HepG2 (cell line): Measurements from ENCODE around the gene POGLUT2. TPM values are rescaled to one million over a fixed set of nuclear protein-coding genes. Genes with fewer than 3 reads are reported as not detected.
A peak's percentile ranks its signal among the peaks of the same experiment; 100 is the strongest.

ENCODE experiments used
- ATAC-seq: fragments of 200-7000 bp; cut with Tn5 transposase; 3 replicates; pipeline ENCODE4 v1.9.1; 2020; ENCODE audit warnings: mild to moderate bottlenecking, moderate library complexity
- BruUV-seq: library from RNA; stranded (reverse); fragments of 400-500 nt; replicated peaks from 2 replicates; lab custom pipeline; 2021; lab: Mats Ljungman, UMichigan
- CTCF ChIA-PET: fragments of 300-600 bp; formaldehyde crosslinking; extraction: SDS; loops from one replicate; lab custom pipeline; 2021; ENCODE audit warnings: low total read pairs, inconsistent platforms, low intra/inter-chr PET ratio; lab: Yijun Ruan, JAX
- POLR2A ChIA-PET: fragments of 350-600 bp; sonication (Branson Sonifier 250); formaldehyde crosslinking; loops from one replicate; lab custom pipeline; 2020; ENCODE audit warnings: antibody characterized with exemption, inconsistent platforms; lab: Yijun Ruan, JAX
- DNase-seq: peaks from one replicate; pipeline ENCODE4 v3.0.0-alpha.2; 2015; ENCODE audit warnings: low spot score
- FAIRE-seq: peaks from 3 replicates; lab custom pipeline; 2011; peaks lifted over from hg19 to GRCh38; lab: Jason Lieb, UNC
- H2AFZ ChIP-seq: one replicate; pipeline ENCODE4 v1.6.1; 2011; ENCODE audit warnings: low read length, inconsistent platforms
- H3K27ac ChIP-seq: fragments of 300-600 bp; 3 replicates; pipeline ENCODE4 v1.8.0; 2011; ENCODE audit warnings: mixed run types, mild to moderate bottlenecking, mixed read lengths, low read length, inconsistent platforms; ENCODE audit not compliant: insufficient read depth; ENCODE audit errors: extremely low read length
- H3K27me3 ChIP-seq, 2 experiments: fragments of 200-600 bp in 1 of 2; 2 replicates in 1 of 2; 3 replicates in 1 of 2; pipeline versions ENCODE4 v1.6.0 to v1.8.0; 2011; ENCODE audit warnings: low read length in 2 of 2, mild to moderate bottlenecking in 2 of 2, moderate library complexity in 2 of 2, inconsistent platforms in 1 of 2; ENCODE audit not compliant: insufficient read depth in 2 of 2, control insufficient read depth in 1 of 2
- H3K36me3 ChIP-seq, 2 experiments: fragments of 200-600 bp in 1 of 2; replicated peaks in 1 of 2; 2 replicates in 1 of 2; 3 replicates in 1 of 2; pipeline versions ENCODE4 v1.5.1 to v1.8.0; 2011; ENCODE audit warnings: low read length in 2 of 2, inconsistent platforms in 1 of 2; ENCODE audit not compliant: insufficient read depth in 2 of 2, control insufficient read depth in 1 of 2
- H3K4me1 ChIP-seq: 2 replicates; pipeline ENCODE4 v1.5.1; 2012; ENCODE audit warnings: low read length, inconsistent platforms; ENCODE audit not compliant: insufficient read depth
- H3K4me2 ChIP-seq: 2 replicates; pipeline ENCODE4 v1.6.0; 2011; ENCODE audit warnings: low read depth, low read length, inconsistent platforms
- H3K4me3 ChIP-seq, 3 experiments: fragments of 200-600 bp in 1 of 3; sonication (generic), shearing (Covaris generic) in 1 of 3; replicated peaks in 1 of 3; 2 replicates each; pipeline ENCODE4 v1.5.1; 2011 to 2016; ENCODE audit warnings: low read length in 3 of 3, inconsistent platforms in 2 of 3, low read depth in 2 of 3, mild to moderate bottlenecking in 2 of 3, control low read depth in 1 of 3, mixed read lengths in 1 of 3; ENCODE audit not compliant: insufficient read depth in 1 of 3
- H3K79me2 ChIP-seq: one replicate; pipeline ENCODE4 v1.6.1; 2011; ENCODE audit warnings: low read length, inconsistent platforms; ENCODE audit not compliant: insufficient read depth
- H3K9ac ChIP-seq: 2 replicates; pipeline ENCODE4 v1.6.0; 2011; ENCODE audit warnings: mild to moderate bottlenecking, low read depth, low read length, inconsistent platforms; ENCODE audit not compliant: insufficient read depth
- H3K9me3 ChIP-seq: 2 replicates; pipeline ENCODE4 v1.5.1; 2012; ENCODE audit warnings: mild to moderate bottlenecking, low read length
- H4K20me1 ChIP-seq: 2 replicates; pipeline ENCODE4 v1.6.0; 2011; ENCODE audit warnings: inconsistent platforms, mild to moderate bottlenecking, low read length, moderate library complexity; ENCODE audit not compliant: insufficient read depth
- ERF ChIP-seq: IDR thresholded peaks from 2 replicates; pipeline ENCODE4 v1.6.1; 2018; ENCODE audit warnings: missing biosample characterization, missing genetic modification reagents
- FOSL1 ChIP-seq: sonication (generic); formaldehyde crosslinking; IDR thresholded peaks from 2 replicates; pipeline ENCODE4 v1.9.0; 2021; ENCODE audit warnings: missing genetic modification reagents, borderline replicate concordance
- GFI1 ChIP-seq: sonication (generic); formaldehyde crosslinking; IDR thresholded peaks from 2 replicates; pipeline ENCODE4 v1.5.0; 2020; ENCODE audit warnings: missing genetic modification reagents, mild to moderate bottlenecking, borderline replicate concordance
- HBP1 ChIP-seq: IDR thresholded peaks from 2 replicates; pipeline ENCODE4 v1.6.1; 2016; ENCODE audit warnings: low read depth, control low read depth
- HNRNPH1 ChIP-seq: fragments of 200-400 bp; formaldehyde crosslinking; optimal IDR thresholded peaks from 2 replicates; pipeline ENCODE3; 2017; ENCODE audit warnings: mild to moderate bottlenecking, low read depth, low read length
- HNRNPUL1 ChIP-seq: fragments of 200-400 bp; formaldehyde crosslinking; IDR thresholded peaks from 2 replicates; pipeline ENCODE4 v1.6.1; 2017; ENCODE audit warnings: low read depth, mild to moderate bottlenecking, low read length, moderate library complexity
- IKZF1 ChIP-seq: fragments of 450-650 bp; IDR thresholded peaks from 2 replicates; pipeline ENCODE4 v1.7.1; 2016
- JUN ChIP-seq: sonication (generic); formaldehyde crosslinking; IDR thresholded peaks from 2 replicates; pipeline ENCODE4 v1.4.0; 2020; ENCODE audit warnings: mild to moderate bottlenecking, missing genetic modification reagents
- MED8 ChIP-seq: sonication (generic); formaldehyde crosslinking; IDR thresholded peaks from 2 replicates; pipeline ENCODE4 v1.8.1; 2023; ENCODE audit warnings: mild to moderate bottlenecking, missing genetic modification reagents; ENCODE audit not compliant: insufficient replicate concordance
- MZF1 ChIP-seq: sonication (generic); formaldehyde crosslinking; IDR thresholded peaks from 2 replicates; pipeline ENCODE4 v1.8.1; 2023; ENCODE audit warnings: mild to moderate bottlenecking, missing genetic modification reagents, borderline replicate concordance
- NCOR1 ChIP-seq: fragments of 200-600 bp; sonication (generic); IDR thresholded peaks from 2 replicates; pipeline ENCODE4 v1.7.0; 2017; ENCODE audit warnings: antibody characterized with exemption, low read length, borderline replicate concordance
- PAX8 ChIP-seq: sonication (generic); formaldehyde crosslinking; IDR thresholded peaks from 2 replicates; pipeline ENCODE4 v1.8.0; 2022; ENCODE audit warnings: mild to moderate bottlenecking, missing genetic modification reagents, borderline replicate concordance
- PPARG ChIP-seq: conservative IDR thresholded peaks from 2 replicates; pipeline ENCODE4 v1.6.1; 2016; ENCODE audit warnings: missing biosample characterization, missing genetic modification reagents
- SMARCC2 ChIP-seq: fragments of 450-650 bp; IDR thresholded peaks from 2 replicates; pipeline ENCODE4 v1.6.1; 2017; ENCODE audit warnings: antibody characterized with exemption, mild to moderate bottlenecking
- TBX2 ChIP-seq: sonication (generic); formaldehyde crosslinking; IDR thresholded peaks from 2 replicates; pipeline ENCODE4 v1.5.0; 2020; ENCODE audit warnings: missing genetic modification reagents, mild to moderate bottlenecking, borderline replicate concordance
- ZBTB1 ChIP-seq: sonication (generic); formaldehyde crosslinking; IDR thresholded peaks from 2 replicates; pipeline ENCODE4 v1.4.0; 2020; ENCODE audit warnings: missing genetic modification reagents, borderline replicate concordance
- ZBTB14 ChIP-seq: sonication (generic); formaldehyde crosslinking; IDR thresholded peaks from 2 replicates; pipeline ENCODE4 v1.4.0; 2020; ENCODE audit warnings: missing genetic modification reagents
- ZBTB25 ChIP-seq: IDR thresholded peaks from 2 replicates; pipeline ENCODE4 v1.6.1; 2018; ENCODE audit warnings: missing genetic modification reagents
- ZNF441 ChIP-seq: sonication (generic); formaldehyde crosslinking; IDR thresholded peaks from 2 replicates; pipeline ENCODE4 v1.7.0; 2021; ENCODE audit warnings: missing genetic modification reagents, borderline replicate concordance
- ZNF501 ChIP-seq: sonication (generic); formaldehyde crosslinking; IDR thresholded peaks from 2 replicates; pipeline ENCODE4 v1.5.1; 2020; ENCODE audit warnings: mild to moderate bottlenecking, moderate library complexity, missing genetic modification reagents
- WGBS: methylation state at CpG from one replicate; pipeline ENCODE4 v1.1.6; 2017; ENCODE audit warnings: low lambda C conversion rate; 5-methylcytosine and 5-hydroxymethylcytosine counted together
- in situ Hi-C: cut with HindIII; loops from 2 replicates; pipeline ENCODE4 v1.10.0; 2017; ENCODE audit warnings: low pct_unique_long_range_greater_than_20kb; ENCODE audit not compliant: extremely low pct_ligation_motif_present
- intact Hi-C: fragments of 100-400 bp; cut with micrococcal nuclease; formaldehyde crosslinking; loops from one replicate; pipeline ENCODE4 v1.10.0; 2022; ENCODE audit not compliant: unreplicated experiment
- polyA plus RNA-seq, 8 experiments: library from polyadenylated mRNA; depleted of rRNA in 3 of 8; stranded (reverse) in 7 of 8; unstranded in 1 of 8; fragments of >200 nt; fragmentation: Illumina TruSeq in 4 of 8; extraction: Trizol in 4 of 8; gene quantifications; 2 replicates each; pipeline versions ENCODE4 v1.2.1 to v1.2.3, GENCODE V29; 2011 to 2016; ENCODE audit warnings: low read depth in 4 of 8, missing spikeins in 1 of 8, mixed read lengths in 1 of 8; ENCODE audit not compliant: insufficient read depth in 1 of 8
- total RNA-seq, 5 experiments: library from RNA; depleted of rRNA; stranded (reverse); fragments of >200 nt; fragmentation: Illumina TruSeq; extraction: Trizol; gene quantifications; 2 replicates each; pipeline ENCODE4 v1.2.3, GENCODE V29; 2016; ENCODE audit warnings: low read depth in 1 of 5
- TF ChIP-seq, protein P1 (sequence below): sonication (generic); formaldehyde crosslinking; IDR thresholded peaks from 2 replicates; pipeline ENCODE4 v1.5.1; 2020; ENCODE audit warnings: mild to moderate bottlenecking, moderate library complexity, missing genetic modification reagents

Gene POGLUT2
- total and polyA plus RNA-seq, 2 of the 13 experiments (the other 11 are each of a cell fraction or from before 2014, with no cell fraction given) = 18.0 to 26.1 TPM

- peak overlapping the region; percentile 31 for H3K27ac ChIP-seq
- no TSS peak for BruUV-seq
- no peaks in the 10 kb centered on the region for H3K79me2 ChIP-seq
- peaks cover 32% of the 10 kb centered on the region for H3K4me1 ChIP-seq
- DNase-seq = peak; percentile 87
- H3K4me3 ChIP-seq = peak overlapping the region in 1 of 3 experiments; percentile 4; a peak in 1 of 6 replicates
- ChIA-PET POLR2A (interaction anchor here (0.9 to 2.3 kb wide), 2 partner anchors 30 to 174 kb away, joined by 4 to 8 read pairs; no protein-coding TSS in a partner anchor), CTCF (no interaction called here)
- H3K9ac ChIP-seq = no peak overlapping the region
- WGBS = 0% methylated on average over 2 of the region's 2 CpGs
- in situ Hi-C loops (no loop called here), intact Hi-C loops (loop anchor here (5.0 kb wide), 1 partner anchor 43 kb away; no protein-coding TSS in a partner anchor)
- FAIRE-seq = peak; percentile 93
- no peaks in the 10 kb centered on the region for H3K9me3 ChIP-seq
- ATAC-seq = peak; percentile 90
- no peaks in the 10 kb centered on the region; a peak in 1 of 5 replicates for H3K27me3 ChIP-seq
- H3K36me3 ChIP-seq = no peaks in the 10 kb centered on the region
- H4K20me1 ChIP-seq = no peaks in the 10 kb centered on the region
- H2AFZ ChIP-seq = peak overlapping the region; percentile 79
- H3K4me2 ChIP-seq = peak overlapping the region; percentile 53
- TF ChIP-seq ZBTB25 (CRISPR knock-in tag) (no peak; the same call in 1 of the 2 replicates), IKZF1 (no peak), GFI1 (CRISPR knock-in tag) (no peak), ZNF441 (CRISPR knock-in tag) (peak; percentile 67; the same call in 1 of the 2 replicates), SMARCC2 (no peak), PAX8 (CRISPR knock-in tag) (no peak), ERF (0 out of 2 replicates have a peak, but pooled peaks have one; percentile 39), ZNF501 (CRISPR knock-in tag) (no peak), HBP1 (no peak), FOSL1 (CRISPR knock-in tag) (no peak), HNRNPH1 (no peak), TBX2 (no peak; the same call in 1 of the 2 replicates), ZBTB1 (CRISPR knock-in tag) (no peak), ZBTB14 (CRISPR knock-in tag) (no peak), HNRNPUL1 (no peak), NCOR1 (0 out of 2 replicates have a peak, but pooled peaks have one; percentile 40), MED8 (CRISPR knock-in tag) (no peak), JUN (0 out of 2 replicates have a peak, but pooled peaks have one; percentile 28), MZF1 (CRISPR knock-in tag) (no peak), PPARG (CRISPR knock-in tag) (peak; percentile 64)
- TF ChIP-seq, protein P1, sequence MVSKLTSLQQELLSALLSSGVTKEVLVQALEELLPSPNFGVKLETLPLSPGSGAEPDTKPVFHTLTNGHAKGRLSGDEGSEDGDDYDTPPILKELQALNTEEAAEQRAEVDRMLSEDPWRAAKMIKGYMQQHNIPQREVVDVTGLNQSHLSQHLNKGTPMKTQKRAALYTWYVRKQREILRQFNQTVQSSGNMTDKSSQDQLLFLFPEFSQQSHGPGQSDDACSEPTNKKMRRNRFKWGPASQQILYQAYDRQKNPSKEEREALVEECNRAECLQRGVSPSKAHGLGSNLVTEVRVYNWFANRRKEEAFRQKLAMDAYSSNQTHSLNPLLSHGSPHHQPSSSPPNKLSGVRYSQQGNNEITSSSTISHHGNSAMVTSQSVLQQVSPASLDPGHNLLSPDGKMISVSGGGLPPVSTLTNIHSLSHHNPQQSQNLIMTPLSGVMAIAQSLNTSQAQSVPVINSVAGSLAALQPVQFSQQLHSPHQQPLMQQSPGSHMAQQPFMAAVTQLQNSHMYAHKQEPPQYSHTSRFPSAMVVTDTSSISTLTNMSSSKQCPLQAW = no peak
Measured at GRCh38 chr13:102770435-102770834, 28.3 kb downstream of the POGLUT2 start.
